Naive B cell (primary cell): Measurements from ENCODE around the gene SMTN. TPM values are rescaled to one million over a fixed set of nuclear protein-coding genes. Genes with fewer than 3 reads are reported as not detected.
A peak's percentile ranks its signal among the peaks of the same experiment; 100 is the strongest.
"Not testable (repeated sequence)": the region's sequence is repeated elsewhere in the genome, so short reads cannot be mapped to it uniquely, and the experiment has no call there.

Experiments used
- ATAC-seq, 2 donors: fragments of 150-1000 bp; cut with Tn5 transposase; 2 replicates each; pipeline ENCODE4 v1.10.0; 2021; ENCODE audit warnings: low read depth in 2 of 2, mild to moderate bottlenecking in 2 of 2, moderate library complexity in 2 of 2
- DNase-seq: peaks from one replicate; pipeline ENCODE4 v3.0.0; 2022
- H3K27ac Mint-ChIP-seq, 6 donors: one replicate each; pipeline ENCODE4 v1.8.0; 2020 to 2022; ENCODE audit warnings: mild to moderate bottlenecking in 6 of 6, mixed read lengths in 6 of 6, moderate library complexity in 5 of 6, inconsistent platforms in 2 of 6
- H3K27me3 Mint-ChIP-seq, 3 donors: one replicate each; pipeline ENCODE4 v1.8.0; 2021 to 2022; ENCODE audit warnings: mixed read lengths in 3 of 3, mild to moderate bottlenecking in 1 of 3
- H3K36me3 Mint-ChIP-seq, 2 donors: one replicate each; pipeline ENCODE4 v1.8.0; 2020 to 2022; ENCODE audit warnings: mixed read lengths in 2 of 2, inconsistent platforms in 1 of 2, mild to moderate bottlenecking in 1 of 2
- H3K4me1 Mint-ChIP-seq, 3 donors: one replicate each; pipeline ENCODE4 v1.8.0; 2020 to 2022; ENCODE audit warnings: mixed read lengths in 3 of 3, inconsistent platforms in 1 of 3, mild to moderate bottlenecking in 1 of 3, moderate library complexity in 1 of 3
- H3K4me3 Mint-ChIP-seq, 8 donors: one replicate each; pipeline ENCODE4 v1.8.0; 2020 to 2022; ENCODE audit warnings: mild to moderate bottlenecking in 8 of 8, mixed read lengths in 8 of 8, moderate library complexity in 8 of 8, inconsistent platforms in 2 of 8
- H3K9me3 Mint-ChIP-seq, 7 donors: one replicate each; pipeline ENCODE4 v1.8.0; 2020 to 2022; ENCODE audit warnings: mixed read lengths in 7 of 7, mild to moderate bottlenecking in 5 of 7, inconsistent platforms in 2 of 7, moderate library complexity in 1 of 7
- polyA plus RNA-seq, 6 donors: library from polyadenylated mRNA; unstranded; fragments of 300-500 nt; fragmentation: Illumina TruSeq; gene quantifications; one replicate each; pipeline ENCODE4 v1.2.3, GENCODE V29; 2021; ENCODE audit warnings: low read depth in 6 of 6

SMTN gene
- polyA plus RNA-seq, 6 donors from 2014 or later, result 0.27 to 1.0 (median 0.79) TPM; not detected in 3

GRCh38 chr22:31055635-31056159 lies 25.4 kb upstream of the SMTN start:
- ATAC-seq (no peak), DNase-seq (no peak)
- no peaks in the 10 kb centered on the region for H3K27me3 Mint-ChIP-seq
- H3K27ac Mint-ChIP-seq, result peak overlapping the region in 1 of 6 donors; percentile 60
- H3K9me3 Mint-ChIP-seq, result no peaks in the 10 kb centered on the region
- no peak overlapping the region for H3K4me3 Mint-ChIP-seq
- no peaks in the 10 kb centered on the region for H3K36me3 Mint-ChIP-seq
- H3K4me1 Mint-ChIP-seq, result no peaks in the 10 kb centered on the region

GRCh38 chr22:31056986-31057599 lies 24.0 kb upstream of the SMTN start:
- Mint-ChIP-seq H3K27me3 (no peaks in the 10 kb centered on the region), H3K4me3 (no peak overlapping the region), H3K9me3 (no peaks in the 10 kb centered on the region)

GRCh38 chr22:31059663-31060062 lies 21.5 kb upstream of the SMTN start:
- H3K36me3 Mint-ChIP-seq, H3K4me1 Mint-ChIP-seq, DNase-seq, H3K9me3 Mint-ChIP-seq, H3K4me3 Mint-ChIP-seq, H3K27ac Mint-ChIP-seq, ATAC-seq, H3K27me3 Mint-ChIP-seq: not testable (repeated sequence)

More at GRCh38 chr22:31056986-31057599, 24.0 kb upstream of the SMTN start:
- Mint-ChIP-seq H3K27ac (no peak overlapping the region), H3K36me3 (no peaks in the 10 kb centered on the region), H3K4me1 (no peaks in the 10 kb centered on the region)
- DNase-seq (no peak), ATAC-seq (no peak)

- DNase-seq (no peak), ATAC-seq (no peak)
- H3K9me3 Mint-ChIP-seq, result peaks cover 0 to 9% (median 0%) of the 10 kb centered on the region in 7 donors
- peaks cover 0 to 9% (median 7%) of the 10 kb centered on the region in 3 donors for H3K4me1 Mint-ChIP-seq
- H3K27me3 Mint-ChIP-seq, result no peaks in the 10 kb centered on the region
- H3K4me3 Mint-ChIP-seq, result no peak overlapping the region
- no peak overlapping the region for H3K27ac Mint-ChIP-seq
- H3K36me3 Mint-ChIP-seq, result peaks cover 0 to 8% of the 10 kb centered on the region in 2 donors
Observed at GRCh38 chr22:31062566-31063230, 18.4 kb upstream of the SMTN start.

GRCh38 chr22:31064369-31064768 lies 16.7 kb upstream of the SMTN start:
- H3K4me1 Mint-ChIP-seq, result peaks cover 0 to 9% (median 7%) of the 10 kb centered on the region in 3 donors
- H3K36me3 Mint-ChIP-seq, result peaks cover 0 to 8% of the 10 kb centered on the region in 2 donors
- H3K27ac Mint-ChIP-seq, result peak overlapping the region in 1 of 6 donors; percentile 72
- no peak for DNase-seq
- no peak overlapping the region for H3K4me3 Mint-ChIP-seq
- H3K27me3 Mint-ChIP-seq, result peaks cover 0 to 8% (median 6%) of the 10 kb centered on the region in 3 donors
- no peak for ATAC-seq
- H3K9me3 Mint-ChIP-seq, result peaks cover 0 to 9% (median 0%) of the 10 kb centered on the region in 7 donors

GRCh38 chr22:31068970-31069369 lies 12.1 kb upstream of the SMTN start:
- peaks cover 0 to 2% of the 10 kb centered on the region in 2 donors for H3K36me3 Mint-ChIP-seq
- H3K4me1 Mint-ChIP-seq, result peaks cover 0 to 3% (median 2%) of the 10 kb centered on the region in 3 donors
- ATAC-seq (no peak), DNase-seq (no peak)
- H3K9me3 Mint-ChIP-seq, result peaks cover 0 to 3% (median under 1%) of the 10 kb centered on the region in 7 donors
- H3K27me3 Mint-ChIP-seq, result peaks cover 6 to 20% (median 7%) of the 10 kb centered on the region in 3 donors
- H3K4me3 Mint-ChIP-seq, result peak overlapping the region in 1 of 8 donors; percentile 58
- no peak overlapping the region for H3K27ac Mint-ChIP-seq

- H3K27ac Mint-ChIP-seq, result peak overlapping the region in 1 of 6 donors; percentile 33
- H3K4me3 Mint-ChIP-seq, result not testable (repeated sequence)
Observed at GRCh38 chr22:31069691-31070314, 11.3 kb upstream of the SMTN start.

GRCh38 chr22:31073125-31073524 lies 8.0 kb upstream of the SMTN start:
- DNase-seq, H3K36me3 Mint-ChIP-seq, H3K9me3 Mint-ChIP-seq, H3K27ac Mint-ChIP-seq, H3K4me1 Mint-ChIP-seq, H3K4me3 Mint-ChIP-seq, ATAC-seq: not testable (repeated sequence)
- H3K27me3 Mint-ChIP-seq, result peaks cover 7 to 25% (median 10%) of the 10 kb centered on the region in 3 donors

More at GRCh38 chr22:31069691-31070314, 11.3 kb upstream of the SMTN start:
- not testable (repeated sequence) for H3K9me3 Mint-ChIP-seq, DNase-seq, H3K36me3 Mint-ChIP-seq, ATAC-seq, H3K4me1 Mint-ChIP-seq
- peaks cover 7 to 25% (median 10%) of the 10 kb centered on the region in 3 donors for H3K27me3 Mint-ChIP-seq

GRCh38 chr22:31073545-31074145 lies 7.5 kb upstream of the SMTN start:
- not testable (repeated sequence) for H3K9me3 Mint-ChIP-seq, H3K27ac Mint-ChIP-seq, H3K36me3 Mint-ChIP-seq, H3K4me1 Mint-ChIP-seq, ATAC-seq, H3K4me3 Mint-ChIP-seq, DNase-seq
- peaks cover 6 to 23% (median 7%) of the 10 kb centered on the region in 3 donors for H3K27me3 Mint-ChIP-seq

GRCh38 chr22:31075961-31076360 lies 5.2 kb upstream of the SMTN start:
- peaks cover 0 to 2% (median 0%) of the 10 kb centered on the region in 7 donors for H3K9me3 Mint-ChIP-seq
- peaks cover 4 to 5% (median 4%) of the 10 kb centered on the region in 3 donors for H3K4me1 Mint-ChIP-seq
- no peak overlapping the region for H3K4me3 Mint-ChIP-seq
- no peak overlapping the region for H3K27ac Mint-ChIP-seq
- DNase-seq (no peak), ATAC-seq (no peak)
- H3K36me3 Mint-ChIP-seq, result no peaks in the 10 kb centered on the region
- peaks cover 4 to 15% (median 7%) of the 10 kb centered on the region in 3 donors for H3K27me3 Mint-ChIP-seq

- ATAC-seq (no peak), DNase-seq (no peak)
- Mint-ChIP-seq H3K27ac (no peak overlapping the region), H3K9me3 (peaks cover 0 to 2% (median 0%) of the 10 kb centered on the region in 7 donors), H3K27me3 (peaks cover 4 to 12% (median 7%) of the 10 kb centered on the region in 3 donors), H3K4me1 (peaks cover 15 to 21% (median 19%) of the 10 kb centered on the region in 3 donors), H3K4me3 (no peak overlapping the region), H3K36me3 (no peaks in the 10 kb centered on the region)
Observed at GRCh38 chr22:31077681-31078080, 3.4 kb upstream of the SMTN start.

- H3K4me3 Mint-ChIP-seq, result peak overlapping the region in 1 of 8 donors; percentile 8
- not testable (repeated sequence) for H3K9me3 Mint-ChIP-seq, ATAC-seq, H3K27ac Mint-ChIP-seq, H3K27me3 Mint-ChIP-seq, H3K36me3 Mint-ChIP-seq, DNase-seq
- peaks cover 15 to 24% (median 22%) of the 10 kb centered on the region in 3 donors for H3K4me1 Mint-ChIP-seq
Observed at GRCh38 chr22:31078389-31078788, 2.7 kb upstream of the SMTN start.

- peaks cover 0 to 5% (median 4%) of the 10 kb centered on the region in 3 donors for H3K27me3 Mint-ChIP-seq
- no peaks in the 10 kb centered on the region for H3K9me3 Mint-ChIP-seq
- DNase-seq (no peak), ATAC-seq (no peak)
- peak overlapping the region in 2 of 8 donors; percentile 19 to 57 for H3K4me3 Mint-ChIP-seq
- H3K4me1 Mint-ChIP-seq, result peaks cover 22 to 32% (median 29%) of the 10 kb centered on the region in 3 donors
- H3K36me3 Mint-ChIP-seq, result no peaks in the 10 kb centered on the region
- peak overlapping the region in 1 of 6 donors; percentile 0 for H3K27ac Mint-ChIP-seq
Observed at GRCh38 chr22:31079095-31079642, 1.9 kb upstream of the SMTN start.
